ENCODE data around the gene LY6G6C.

The LY6G6C gene

DNA sequence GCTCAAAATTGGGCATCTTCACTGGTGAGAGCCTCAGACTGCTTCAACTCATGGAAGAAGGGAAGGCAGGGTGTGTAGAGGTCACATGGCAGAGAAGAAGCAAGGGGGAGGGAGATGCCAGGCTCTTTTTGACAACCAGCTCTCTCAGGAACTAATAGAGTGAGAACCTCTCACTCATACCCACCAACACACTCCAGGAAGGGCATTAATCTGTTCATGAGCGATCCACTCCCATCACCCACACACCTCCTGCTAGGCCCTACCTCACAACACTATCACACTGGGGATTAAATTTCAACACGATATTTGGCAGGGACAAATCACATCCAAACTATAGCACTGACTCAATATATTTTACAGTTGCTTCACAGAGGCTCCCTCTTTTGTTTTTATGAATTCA lies 20.3 kb upstream of the LY6G6C start:
- no peak for DNase-seq

DNA sequence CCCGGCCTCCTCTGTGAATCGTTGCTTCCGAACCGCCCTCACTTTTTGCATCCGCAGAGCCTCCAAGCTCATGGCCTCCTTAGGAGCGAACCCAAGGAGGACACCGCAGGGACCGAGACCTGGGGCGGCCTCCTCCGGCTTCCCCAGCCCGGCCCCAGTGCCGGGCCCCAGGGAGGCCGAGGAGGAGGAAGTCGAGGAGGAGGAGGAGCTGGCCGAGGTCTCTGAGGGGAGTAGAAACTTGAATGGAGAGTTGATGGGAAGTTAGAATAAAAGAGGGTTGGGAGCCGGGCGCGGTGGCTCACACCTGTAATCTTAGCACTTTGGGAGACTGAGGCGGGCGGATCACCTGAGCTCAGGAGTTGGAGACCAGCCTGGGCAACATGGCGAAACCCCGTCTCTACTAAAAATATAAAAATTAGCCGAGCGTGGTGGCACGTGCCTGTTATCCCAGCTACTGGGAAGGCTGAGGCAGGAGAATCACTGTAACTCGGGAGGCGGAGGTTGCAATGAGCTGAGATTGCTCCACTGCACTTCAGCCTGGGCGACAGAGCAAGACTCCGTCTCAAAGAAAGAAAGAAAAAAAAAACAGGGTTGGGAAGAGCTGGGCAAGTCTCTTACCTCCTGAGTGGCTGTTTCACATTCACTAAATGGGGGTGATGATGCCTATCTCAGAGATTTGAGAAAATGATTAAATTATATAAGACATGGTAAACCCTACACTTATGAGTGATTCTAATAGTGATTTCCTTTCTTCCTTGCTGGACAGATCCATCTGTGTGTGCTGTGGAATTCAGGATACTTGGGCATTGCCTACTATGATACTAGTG lies 19.1 kb upstream of the LY6G6C start:
- no peak for DNase-seq

DNA sequence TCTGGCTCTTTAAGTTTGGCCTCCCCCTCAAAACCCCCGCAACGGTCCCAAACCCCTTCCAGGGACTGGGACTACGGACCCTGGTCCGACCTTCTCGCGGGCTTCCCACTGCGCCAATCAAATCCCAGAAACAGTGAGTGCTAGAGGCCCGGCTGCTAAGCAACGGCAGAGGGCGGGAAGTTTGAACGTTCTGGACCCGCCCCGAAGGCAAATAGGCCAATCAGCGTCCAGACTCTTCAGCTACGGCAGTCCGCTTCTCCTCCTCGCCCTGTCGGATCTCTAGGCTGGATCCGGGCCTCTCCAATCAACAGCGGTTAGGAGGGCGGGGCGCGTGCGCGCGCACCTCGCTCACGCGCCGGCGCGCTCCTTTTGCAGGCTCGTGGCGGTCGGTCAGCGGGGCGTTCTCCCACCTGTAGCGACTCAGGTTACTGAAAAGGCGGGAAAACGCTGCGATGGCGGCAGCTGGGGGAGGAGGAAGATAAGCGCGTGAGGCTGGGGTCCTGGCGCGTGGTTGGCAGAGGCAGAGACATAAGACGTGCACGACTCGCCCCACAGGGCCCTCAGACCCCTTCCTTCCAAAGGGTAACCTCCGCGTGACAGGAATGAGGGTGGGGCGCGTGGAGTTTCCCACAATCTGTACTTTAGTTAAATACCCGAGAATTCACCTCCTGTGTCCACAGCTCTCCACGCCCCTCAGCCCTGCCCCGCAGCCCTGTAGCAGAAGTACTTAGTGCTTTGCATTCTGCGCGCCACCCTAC lies 18.3 kb upstream of the LY6G6C start, which contains the start of gene MSH5:
MSH5 (plus strand) TSS at position 367 of the 758 bp plus-strand sequence. CDS start 462 bp downstream, outside the sequence.
- DNase-seq: peak; percentile 99

DNA sequence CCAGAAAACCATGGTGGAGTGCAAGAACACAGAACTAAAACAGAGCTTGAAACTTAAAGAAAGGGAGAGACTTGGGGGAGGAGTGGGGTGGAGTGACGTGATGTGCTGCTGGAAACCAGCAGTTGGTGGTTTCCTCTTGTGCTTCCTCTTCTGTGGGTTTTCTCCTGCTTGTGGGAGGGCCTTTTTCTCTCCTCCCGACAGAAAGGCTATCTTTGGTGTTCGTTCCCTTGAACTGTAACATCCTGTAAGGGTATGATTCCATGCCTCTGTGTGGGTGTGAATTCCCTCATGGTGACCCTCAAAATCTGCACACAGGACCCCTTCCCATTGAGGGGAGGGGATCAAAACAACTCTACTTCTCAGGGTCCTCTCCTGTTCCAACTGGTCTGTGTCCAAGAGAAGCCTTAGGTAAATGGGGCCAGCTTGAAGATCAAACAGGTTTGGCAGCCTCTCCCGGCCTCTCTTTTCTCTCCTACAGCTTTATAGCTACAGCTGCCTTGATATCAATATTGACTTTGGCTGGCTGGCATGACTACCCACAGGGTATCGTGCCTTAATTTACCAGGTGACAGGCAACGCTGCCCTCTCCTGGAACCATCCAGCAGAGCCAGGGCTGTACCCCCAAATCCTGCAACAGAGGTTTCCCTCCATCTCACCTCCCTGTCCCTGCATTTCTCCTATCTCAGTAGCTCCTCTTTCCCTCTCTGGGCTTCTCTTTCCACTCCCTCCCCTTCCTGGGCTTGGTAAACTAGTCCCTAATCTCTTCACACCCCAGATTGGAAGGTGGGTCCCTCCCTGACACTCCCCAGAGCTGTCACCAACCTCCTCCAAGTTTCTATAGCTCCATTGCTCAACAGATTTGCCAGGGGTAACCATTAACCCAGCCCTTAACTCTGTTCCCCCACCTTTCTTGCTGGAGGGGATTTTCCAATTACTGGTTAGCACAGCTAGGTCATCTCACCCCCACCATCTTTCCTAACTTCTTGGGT lies 16.7 kb upstream of the LY6G6C start:
- peak; percentile 80 for DNase-seq

DNA sequence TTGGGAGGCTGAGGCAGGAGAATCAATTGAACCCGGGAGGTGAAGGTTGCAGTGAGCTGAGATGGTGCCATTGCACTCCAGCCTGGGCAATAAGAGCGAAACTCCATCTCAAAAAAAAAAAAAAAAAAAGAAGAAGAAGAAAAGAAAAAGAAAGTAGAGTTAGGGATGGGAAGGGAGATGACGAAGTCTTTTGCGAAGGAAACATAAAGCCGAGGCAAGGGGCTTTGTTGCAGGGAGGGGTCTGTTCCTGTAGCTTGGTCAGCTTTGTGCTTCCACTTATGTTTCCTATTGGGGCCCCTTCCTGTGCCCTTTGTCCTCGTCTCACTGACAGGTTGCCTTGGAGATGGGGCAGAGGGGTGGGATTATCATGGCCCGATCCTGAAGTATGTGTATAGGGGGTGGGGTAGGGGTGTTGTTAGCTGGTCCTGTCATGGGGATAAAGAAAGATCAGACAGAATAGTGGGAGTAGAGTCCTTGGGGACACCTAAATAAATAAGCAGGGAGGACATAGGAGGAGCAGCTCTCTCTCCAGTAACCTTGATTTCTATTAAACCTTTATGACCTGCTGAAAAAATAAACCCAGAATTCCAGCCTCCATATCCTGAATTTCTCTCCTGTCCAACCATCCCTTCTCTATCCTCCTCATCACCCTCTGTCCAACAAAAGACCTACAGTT lies 15.9 kb upstream of the LY6G6C start:
- DNase-seq: no peak

DNA sequence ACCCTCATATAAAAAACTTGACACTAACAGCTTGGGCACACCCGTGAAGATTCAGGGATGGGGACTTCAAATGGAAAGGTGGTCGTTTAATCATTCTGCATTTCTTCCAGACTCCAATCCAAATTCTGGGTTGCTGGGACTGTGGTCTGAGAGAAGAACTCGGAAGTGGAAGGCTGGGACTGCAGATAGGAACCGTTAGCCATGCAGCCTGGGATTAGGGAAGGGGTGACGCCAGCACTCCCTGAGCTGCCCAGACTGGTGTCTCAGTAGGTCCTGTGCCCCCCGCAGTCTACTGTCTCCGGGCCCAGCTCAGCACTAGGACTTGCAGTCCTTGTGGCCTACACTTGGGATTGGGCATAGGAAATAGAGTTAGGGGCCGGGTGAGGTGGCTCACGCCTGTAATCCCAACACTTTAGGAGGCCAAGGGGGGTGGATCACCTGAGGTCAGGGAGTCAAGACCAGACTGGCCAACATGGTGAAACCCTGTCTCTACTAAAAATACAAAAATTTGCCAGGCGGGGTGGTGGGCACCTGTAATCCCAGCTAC lies 15.3 kb upstream of the LY6G6C start:
- DNase-seq: no peak

DNA sequence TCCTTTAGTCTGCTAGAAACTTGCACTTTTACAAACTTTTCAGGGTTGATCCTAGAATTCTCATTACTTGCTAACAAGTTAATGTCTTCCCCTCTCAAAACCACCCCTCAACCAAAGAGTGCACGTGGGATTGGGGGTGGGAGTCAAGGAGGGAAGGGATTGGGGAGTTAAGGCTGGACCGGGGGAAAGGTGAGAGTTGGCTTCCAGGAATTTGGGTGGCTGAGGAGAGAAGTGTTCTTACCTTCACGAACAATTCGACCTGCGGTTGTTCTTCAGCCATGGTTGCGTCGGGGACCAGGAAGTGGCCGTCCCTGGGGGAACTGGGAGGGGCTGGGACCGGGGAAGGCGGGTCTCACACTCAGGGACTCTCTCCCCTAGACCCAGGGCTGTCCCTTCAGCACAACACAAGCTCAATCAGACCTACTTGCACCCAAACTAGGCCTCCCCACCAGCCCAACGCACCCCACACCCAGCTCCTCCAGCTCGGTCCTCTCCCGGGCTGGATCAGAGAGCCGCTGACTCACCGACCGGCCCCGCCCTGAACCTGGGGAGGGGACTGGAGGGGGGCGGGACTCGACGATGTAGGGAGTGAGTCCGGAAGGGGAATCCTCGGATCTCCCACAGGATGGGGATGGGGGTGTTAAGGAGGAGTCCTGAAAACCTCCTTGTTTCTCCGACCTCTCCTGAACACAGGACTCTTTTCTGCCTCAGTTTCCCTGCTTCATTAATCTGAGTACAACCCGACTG lies 14.6 kb upstream of the LY6G6C start, which contains the start of gene CLIC1:
CLIC1 (minus strand) TSS at position 510 of the 747 bp plus-strand sequence; CDS start at position 280, 230 bp downstream.
- peak; percentile 85 for DNase-seq

DNA sequence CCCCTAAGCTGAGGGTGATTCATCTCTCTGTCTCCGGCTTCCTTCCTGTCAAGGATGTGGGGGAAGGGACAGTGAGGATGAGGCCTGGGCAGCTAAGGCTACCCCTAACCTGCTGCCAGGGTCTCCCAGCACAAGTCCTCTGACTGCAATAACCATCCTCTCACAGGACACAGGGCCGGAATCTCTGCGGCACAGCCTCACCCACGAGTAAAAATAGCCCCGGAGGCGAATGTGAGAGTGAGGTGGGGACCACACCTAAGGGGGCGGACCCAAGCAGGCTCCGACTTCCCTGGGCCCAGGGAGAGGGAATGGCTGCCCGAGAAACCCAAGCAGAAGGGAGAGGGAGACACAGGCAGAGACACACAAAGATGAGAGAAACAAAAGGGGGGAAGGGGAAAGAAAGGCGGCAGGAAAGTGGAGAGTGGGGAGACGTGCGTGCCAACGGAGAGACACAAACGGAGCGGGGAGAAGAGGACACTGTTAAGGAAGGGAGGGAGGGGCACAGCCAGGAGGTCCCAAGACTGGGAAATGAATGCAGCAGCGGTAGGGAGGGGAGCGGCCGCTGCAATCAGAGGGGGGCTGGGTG lies 13.4 kb upstream of the LY6G6C start:
- peak; percentile 77 for DNase-seq

DNA sequence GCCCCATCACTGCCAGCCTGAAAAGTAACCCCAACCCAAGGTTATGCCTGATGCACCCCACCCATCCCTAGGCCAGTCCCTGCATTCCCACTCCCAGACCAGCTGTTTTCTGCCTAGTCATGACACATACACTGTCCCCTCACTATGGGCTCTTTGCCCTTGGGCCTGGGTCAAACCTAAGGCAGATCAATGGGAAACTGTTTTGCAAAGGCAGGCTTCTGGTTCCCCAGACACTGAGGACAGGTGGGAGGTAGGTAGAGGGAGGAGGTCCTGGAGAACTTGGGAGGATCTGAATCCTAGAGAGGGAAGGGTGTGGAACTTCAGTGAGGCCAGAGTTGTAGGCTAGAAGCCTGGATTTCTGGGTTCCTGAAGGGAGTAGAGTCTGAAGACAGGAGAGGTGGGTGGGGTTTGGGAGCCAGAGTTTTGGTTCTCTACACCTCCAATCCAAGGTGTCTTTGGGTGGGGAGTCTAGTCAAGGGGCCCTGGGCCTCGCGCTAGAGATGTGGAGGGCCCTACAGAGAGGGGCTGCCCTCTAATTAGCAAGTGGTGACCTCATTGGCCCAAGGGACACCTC lies 12.8 kb upstream of the LY6G6C start:
- DNase-seq: no peak

DNA sequence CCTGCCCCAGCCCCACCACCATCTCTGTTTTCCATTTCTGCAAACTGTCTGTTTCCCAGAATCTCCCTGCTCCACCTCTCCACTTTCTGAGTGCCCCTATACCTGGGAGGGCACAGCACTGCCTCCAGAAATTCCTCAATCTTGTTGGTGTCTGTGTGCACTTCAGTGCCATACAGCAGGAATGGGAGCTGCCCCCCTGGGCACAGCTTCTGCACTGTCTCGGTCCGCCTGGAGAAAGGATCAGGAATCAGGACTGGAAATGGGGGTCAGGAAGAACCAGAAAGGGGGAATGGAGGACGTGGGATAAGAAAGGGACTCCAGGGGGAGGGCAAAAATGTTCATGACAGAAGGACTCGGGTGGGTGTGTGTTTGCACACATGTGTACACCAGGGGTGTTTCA lies 12.2 kb upstream of the LY6G6C start:
- DNase-seq: no peak

DNA sequence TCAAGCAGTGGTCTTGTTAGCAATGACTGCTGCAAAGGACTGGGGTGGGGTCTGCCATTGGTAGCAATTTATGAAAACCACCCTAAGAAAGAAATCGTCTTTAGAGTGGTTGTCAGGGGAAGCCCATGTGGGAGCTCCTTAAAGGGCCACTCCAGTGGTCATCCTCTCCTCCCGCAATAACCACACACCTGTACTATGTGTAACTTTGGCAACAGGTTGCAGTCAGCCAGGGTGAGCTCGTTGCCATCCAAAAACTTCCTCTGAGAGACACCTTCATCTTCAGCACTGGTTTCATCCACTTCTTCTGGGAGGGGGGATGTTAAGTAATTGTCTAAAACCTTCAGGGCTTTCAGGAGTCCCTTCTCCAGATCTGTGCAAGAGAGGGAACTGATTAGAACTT lies 10.5 kb upstream of the LY6G6C start:
- DNase-seq: no peak

DNA sequence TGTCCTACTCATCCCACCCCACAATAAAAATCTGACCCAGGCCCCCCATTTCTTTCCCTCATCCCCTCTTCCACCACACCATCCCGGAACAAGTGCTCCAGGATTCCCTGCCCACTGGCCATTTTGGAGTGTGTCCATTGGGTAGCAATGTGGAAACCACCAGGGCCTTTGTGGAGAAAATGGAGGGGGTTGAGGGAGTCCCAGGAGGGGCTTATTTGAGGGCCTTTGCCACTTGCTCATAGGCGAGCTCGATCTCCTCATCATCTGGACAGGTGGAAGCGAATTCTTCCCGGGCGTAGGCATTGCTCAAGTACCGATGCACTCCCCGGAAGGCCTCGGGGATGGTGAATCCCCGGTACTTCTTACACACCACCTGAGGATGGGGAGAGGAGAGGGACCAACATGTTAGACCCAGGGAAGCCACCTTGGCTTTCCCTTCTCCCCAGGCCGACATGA lies 9.1 kb upstream of the LY6G6C start:
- DNase-seq: no peak

DNA sequence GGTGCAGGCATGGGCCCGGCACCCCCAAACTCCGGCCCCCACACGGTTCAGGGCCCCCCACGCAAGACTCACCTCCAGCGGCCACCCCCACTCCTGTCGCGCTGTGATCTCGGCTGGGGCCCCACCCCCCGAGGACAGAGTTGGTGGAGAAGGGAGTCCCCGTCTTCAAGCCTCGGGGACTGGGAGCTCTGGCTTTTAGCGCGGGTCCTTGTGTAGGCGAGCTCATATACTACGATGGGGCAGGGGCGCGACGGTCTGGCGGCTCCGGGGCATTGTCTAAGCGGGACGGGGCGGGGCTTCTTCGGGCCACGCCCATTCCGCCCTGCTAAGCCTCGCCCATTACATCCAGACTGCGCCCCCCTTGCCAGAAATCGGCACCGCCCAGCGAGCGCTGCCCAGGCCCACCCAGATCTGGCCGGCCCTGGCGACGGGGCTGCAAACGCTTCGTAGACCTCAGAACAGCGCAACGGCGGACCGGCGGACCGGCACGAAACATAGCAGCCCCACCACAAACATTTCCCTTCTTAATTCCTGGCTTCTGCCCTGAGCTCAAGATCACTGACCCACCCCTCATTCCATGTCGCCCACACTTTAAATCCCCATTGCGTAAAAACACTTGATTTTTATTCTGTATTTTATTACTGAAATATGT lies 8.6 kb upstream of the LY6G6C start:
- peak; percentile 91 for DNase-seq

DNA sequence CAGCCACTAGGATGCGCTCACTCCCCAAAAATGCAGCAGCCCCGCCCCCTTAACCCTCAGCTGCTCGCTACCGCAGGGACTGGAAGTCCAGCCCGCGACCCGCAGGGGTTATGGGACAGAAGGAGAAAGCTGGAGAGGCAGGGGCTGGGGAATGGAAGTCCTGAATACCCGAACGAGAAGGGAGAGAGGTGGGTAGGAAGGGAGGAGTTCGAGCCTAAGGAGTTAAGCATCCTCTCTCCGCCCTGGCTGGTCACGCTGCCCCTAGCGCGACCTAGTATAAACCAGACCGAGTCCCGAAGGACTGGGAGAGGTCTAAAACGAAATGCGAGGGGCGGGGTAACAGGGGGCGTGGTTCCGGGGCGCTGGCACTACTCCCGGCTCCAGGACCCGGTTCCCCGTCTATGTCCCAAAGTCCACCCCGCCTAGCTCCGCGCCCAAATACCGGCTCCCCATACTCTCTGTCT lies 8.0 kb upstream of the LY6G6C start:
- peak; percentile 79 for DNase-seq

DNA sequence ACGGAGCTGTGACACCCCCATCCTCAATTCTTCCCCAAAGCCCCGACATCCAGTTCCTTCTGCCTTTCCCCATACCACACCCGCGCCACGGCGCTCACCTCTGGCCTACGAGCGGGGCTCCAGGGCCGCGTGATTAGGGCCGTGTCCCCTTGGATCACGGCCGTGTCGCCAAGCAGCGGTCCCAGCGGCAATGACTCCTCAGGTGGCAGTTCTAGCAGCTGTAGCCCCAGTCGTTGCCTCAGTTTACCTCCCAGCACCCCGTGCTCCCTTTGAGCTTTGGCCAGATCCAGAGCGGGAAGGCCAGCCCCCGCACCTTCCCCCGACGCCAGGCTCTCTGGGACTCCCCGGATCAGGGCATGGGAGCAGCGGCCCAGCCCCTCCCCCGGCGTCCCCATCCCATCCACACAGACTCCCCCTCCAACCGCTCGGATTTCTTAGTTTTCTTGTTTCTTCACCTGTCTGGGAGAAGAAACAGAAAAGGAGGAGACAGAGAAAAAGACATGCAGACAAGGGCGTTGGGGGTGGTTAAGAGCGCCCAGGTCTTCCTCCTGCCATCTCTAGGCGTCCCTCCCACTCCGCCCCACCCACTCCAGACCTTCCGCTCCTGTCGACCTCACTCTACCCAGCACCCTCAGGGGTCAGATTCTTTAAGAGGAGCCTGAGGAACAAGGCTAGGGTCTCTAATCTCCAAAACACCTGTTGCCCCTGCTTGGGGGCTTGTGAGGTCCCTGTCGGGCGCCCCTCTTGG lies 7.4 kb upstream of the LY6G6C start, which contains the start of gene DDAH2:
DDAH2 (minus strand) TSS at position 533 of the 748 bp plus-strand sequence; CDS start at position 395, 138 bp downstream.
- DNase-seq: no peak

DNA sequence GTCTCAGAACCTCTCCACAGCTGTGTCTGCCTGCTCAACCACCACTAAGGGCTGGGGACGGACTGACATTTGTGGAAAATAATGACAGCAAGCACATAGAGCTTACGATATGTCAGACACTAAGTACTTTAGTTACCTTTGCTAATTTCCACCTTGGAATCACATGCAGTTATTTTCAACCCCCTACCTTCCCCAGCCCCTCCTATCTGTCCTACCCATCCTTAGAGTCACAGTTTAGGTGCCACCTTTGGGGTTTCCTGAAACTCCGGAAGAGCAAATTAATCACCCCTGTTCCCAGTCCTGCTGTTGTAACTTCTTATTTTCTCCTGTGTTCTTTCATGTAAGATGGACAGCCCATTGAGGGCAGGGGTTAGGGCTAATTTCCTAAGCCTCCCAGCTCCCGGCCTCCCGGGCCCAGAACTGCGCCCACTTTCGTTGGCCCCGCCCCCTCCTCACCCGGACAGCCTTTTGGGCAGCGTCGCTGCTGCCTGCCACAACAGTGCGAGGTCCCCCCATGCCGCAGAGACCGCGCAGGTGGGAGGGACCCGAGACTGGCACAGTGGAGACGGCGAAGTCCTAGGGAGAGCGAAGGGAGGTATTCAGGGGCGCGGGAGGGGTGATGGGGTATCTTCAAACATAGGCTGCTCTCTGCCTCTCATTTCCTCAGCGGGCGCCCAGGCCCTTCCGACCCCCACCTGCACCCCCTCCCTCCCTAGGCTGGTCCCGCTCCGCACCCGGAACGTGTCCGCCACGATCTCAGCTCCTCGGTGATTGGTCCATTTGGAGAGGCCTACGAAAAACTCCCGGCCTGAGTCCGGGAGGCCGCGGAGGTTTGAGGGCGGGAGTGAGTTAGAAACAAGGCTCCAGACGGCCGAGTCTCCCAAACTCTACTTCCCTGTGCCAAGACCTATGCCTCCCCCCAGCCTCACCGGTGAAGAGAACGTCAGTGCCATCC lies 6.4 kb upstream of the LY6G6C start:
- DNase-seq: no peak
